Tibial artery (tissue), 4 donors: ENCODE measurements around the gene SLC35G6.

Source experiments
- DNase-seq, 2 donors: peaks; one replicate each; pipeline ENCODE4 v3.0.0-alpha.2; 2019
- H3K27ac ChIP-seq, 2 donors: fragments of 200-600 bp; sonication (generic) in 1 of 2; 1 replicate in 1 of 2; 2 replicates in 1 of 2; pipeline ENCODE4 v1.5.1; 2018 to 2019; ENCODE audit warnings: mild to moderate bottlenecking in 1 of 2
- H3K27me3 ChIP-seq, 2 donors: fragments of 200-600 bp; sonication (generic) in 1 of 2; one replicate each; pipeline versions ENCODE4 v1.5.1 to v1.6.0; 2016 to 2019
- H3K36me3 ChIP-seq, 3 donors: fragments of 200-600 bp; sonication (generic) in 2 of 3; one replicate each; pipeline ENCODE4 v1.5.1; 2016 to 2019; ENCODE audit warnings: mild to moderate bottlenecking in 2 of 3
- H3K4me1 ChIP-seq, 4 donors: fragments of 200-600 bp; sonication (generic) in 2 of 4; 1 replicate in 3 of 4; 2 replicates in 1 of 4; pipeline ENCODE4 v1.5.1; 2016 to 2019
- H3K4me3 ChIP-seq, 2 donors: fragments of 200-600 bp; sonication (generic) in 1 of 2; 1 replicate in 1 of 2; 2 replicates in 1 of 2; pipeline ENCODE4 v1.5.1; 2018 to 2019; ENCODE audit warnings: mild to moderate bottlenecking in 2 of 2
- H3K9me3 ChIP-seq, 3 donors: fragments of 200-600 bp; sonication (generic) in 1 of 3; one replicate each; pipeline ENCODE4 v1.5.1; 2016 to 2019
- intact Hi-C: fragments of 100-400 bp; cut with DNase I; formaldehyde crosslinking; loops from one replicate; pipeline ENCODE4 v1.15.0; 2023; ENCODE audit warnings: low total_unique reads
- TF ChIP-seq, protein P1 (sequence below), 2 experiments: fragments of 200-600 bp in 1 of 2; fragments of 450-650 bp in 1 of 2; IDR thresholded peaks; one replicate each; pipeline ENCODE4 v1.5.1; 2017 to 2019; ENCODE audit warnings: antibody characterized with exemption in 2 of 2, mild to moderate bottlenecking in 1 of 2, moderate library complexity in 1 of 2

SLC35G6 gene

DNA sequence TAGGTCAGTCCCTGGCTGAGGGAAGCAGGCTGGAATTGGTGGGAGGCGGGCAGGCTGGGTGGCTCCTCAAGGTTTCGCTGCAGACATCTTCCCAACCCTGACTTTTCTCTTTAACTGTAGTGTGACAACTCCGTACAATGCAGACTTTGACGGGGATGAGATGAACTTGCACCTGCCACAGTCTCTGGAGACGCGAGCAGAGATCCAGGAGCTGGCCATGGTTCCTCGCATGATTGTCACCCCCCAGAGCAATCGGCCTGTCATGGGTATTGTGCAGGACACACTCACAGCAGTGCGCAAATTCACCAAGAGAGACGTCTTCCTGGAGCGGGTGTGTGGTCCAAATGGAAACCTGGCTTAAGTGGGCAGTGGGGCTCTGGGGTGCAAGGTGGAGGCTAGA is 17.9 kb downstream of the SLC35G6 start:
- TF ChIP-seq, protein P1, sequence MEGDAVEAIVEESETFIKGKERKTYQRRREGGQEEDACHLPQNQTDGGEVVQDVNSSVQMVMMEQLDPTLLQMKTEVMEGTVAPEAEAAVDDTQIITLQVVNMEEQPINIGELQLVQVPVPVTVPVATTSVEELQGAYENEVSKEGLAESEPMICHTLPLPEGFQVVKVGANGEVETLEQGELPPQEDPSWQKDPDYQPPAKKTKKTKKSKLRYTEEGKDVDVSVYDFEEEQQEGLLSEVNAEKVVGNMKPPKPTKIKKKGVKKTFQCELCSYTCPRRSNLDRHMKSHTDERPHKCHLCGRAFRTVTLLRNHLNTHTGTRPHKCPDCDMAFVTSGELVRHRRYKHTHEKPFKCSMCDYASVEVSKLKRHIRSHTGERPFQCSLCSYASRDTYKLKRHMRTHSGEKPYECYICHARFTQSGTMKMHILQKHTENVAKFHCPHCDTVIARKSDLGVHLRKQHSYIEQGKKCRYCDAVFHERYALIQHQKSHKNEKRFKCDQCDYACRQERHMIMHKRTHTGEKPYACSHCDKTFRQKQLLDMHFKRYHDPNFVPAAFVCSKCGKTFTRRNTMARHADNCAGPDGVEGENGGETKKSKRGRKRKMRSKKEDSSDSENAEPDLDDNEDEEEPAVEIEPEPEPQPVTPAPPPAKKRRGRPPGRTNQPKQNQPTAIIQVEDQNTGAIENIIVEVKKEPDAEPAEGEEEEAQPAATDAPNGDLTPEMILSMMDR (IDR thresholded peaks at IDR 0.05), result no peak
- Histone ChIP-seq H3K27ac (no peak overlapping the region), H3K36me3 (peaks cover 81 to 84% (median 84%) of the 10 kb centered on the region in 3 donors), H3K4me3 (no peak overlapping the region), H3K9me3 (no peaks in the 10 kb centered on the region), H3K27me3 (no peaks in the 10 kb centered on the region), H3K4me1 (no peaks in the 10 kb centered on the region)
- intact Hi-C loops, result no loop called here
- DNase-seq, result peak in 1 of 2 donors; percentile 57

- Histone ChIP-seq H3K4me3 (no peak overlapping the region), H3K27me3 (no peaks in the 10 kb centered on the region), H3K27ac (no peak overlapping the region), H3K9me3 (no peaks in the 10 kb centered on the region), H3K4me1 (no peaks in the 10 kb centered on the region), H3K36me3 (peaks cover 90 to 100% (median 94%) of the 10 kb centered on the region in 3 donors)
- TF ChIP-seq, protein P1 (IDR thresholded peaks at IDR 0.05), result no peak
- DNase-seq, result no peak
- intact Hi-C loops, result no loop called here
Observed at GRCh38 chr17:7501729-7502128, 20.5 kb downstream of the SLC35G6 start.

DNA sequence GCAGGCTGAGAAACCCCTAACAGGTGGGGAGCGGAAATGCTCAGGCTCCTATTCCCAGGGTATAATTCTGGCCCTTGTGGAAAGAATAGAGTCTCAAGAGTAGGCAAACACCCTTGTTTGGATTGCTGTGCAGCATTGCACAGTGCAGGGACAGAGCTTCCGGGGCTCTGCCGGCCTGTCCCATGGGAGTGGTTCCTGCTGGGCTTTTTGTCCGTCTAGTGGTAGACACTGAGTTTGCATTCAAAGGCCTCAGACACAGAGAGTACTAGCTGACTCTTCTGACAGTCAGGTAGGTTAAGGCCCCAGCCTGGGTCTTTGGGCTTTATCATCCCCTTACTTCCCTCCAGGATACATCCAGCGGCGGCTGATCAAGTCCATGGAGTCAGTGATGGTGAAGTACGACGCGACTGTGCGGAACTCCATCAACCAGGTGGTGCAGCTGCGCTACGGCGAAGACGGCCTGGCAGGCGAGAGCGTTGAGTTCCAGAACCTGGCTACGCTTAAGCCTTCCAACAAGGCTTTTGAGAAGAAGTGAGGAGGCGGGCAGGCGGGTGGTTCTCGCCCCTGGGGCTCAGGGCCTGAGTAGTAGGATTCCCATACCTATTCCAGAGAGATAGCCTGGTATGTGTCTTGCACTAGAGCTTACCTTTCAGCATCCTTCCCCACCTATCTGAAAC is 21.1 kb downstream of the SLC35G6 start:
- TF ChIP-seq, protein P1 (IDR thresholded peaks at IDR 0.05), result no peak
- Histone ChIP-seq H3K27me3 (no peaks in the 10 kb centered on the region), H3K27ac (no peak overlapping the region), H3K36me3 (peaks cover 90 to 100% (median 94%) of the 10 kb centered on the region in 3 donors), H3K4me3 (no peak overlapping the region), H3K9me3 (no peaks in the 10 kb centered on the region), H3K4me1 (no peaks in the 10 kb centered on the region)
- intact Hi-C loops, result no loop called here
- no peak for DNase-seq

DNA sequence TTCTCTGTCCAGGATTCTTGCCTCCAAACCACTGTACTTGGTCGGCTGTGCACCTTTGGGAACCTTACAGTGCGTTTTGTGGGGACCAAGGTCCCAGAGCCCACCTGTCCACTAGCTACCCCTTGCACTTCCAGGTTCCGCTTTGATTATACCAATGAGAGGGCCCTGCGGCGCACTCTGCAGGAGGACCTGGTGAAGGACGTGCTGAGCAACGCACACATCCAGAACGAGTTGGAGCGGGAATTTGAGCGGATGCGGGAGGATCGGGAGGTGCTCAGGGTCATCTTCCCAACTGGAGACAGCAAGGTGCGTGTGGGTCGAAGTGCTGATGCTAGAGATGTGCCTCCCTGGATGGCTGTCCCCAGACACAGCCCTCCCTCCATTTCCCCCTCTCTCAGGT is 21.7 kb downstream of the SLC35G6 start:
- TF ChIP-seq, protein P1 (IDR thresholded peaks at IDR 0.05), result no peak
- no peaks in the 10 kb centered on the region for H3K4me1 ChIP-seq
- no peak overlapping the region for H3K27ac ChIP-seq
- H3K36me3 ChIP-seq, result peaks cover 89 to 100% (median 91%) of the 10 kb centered on the region in 3 donors
- H3K4me3 ChIP-seq, result no peak overlapping the region
- intact Hi-C loops, result no loop called here
- DNase-seq, result no peak
- no peaks in the 10 kb centered on the region for H3K27me3 ChIP-seq
- H3K9me3 ChIP-seq, result no peaks in the 10 kb centered on the region

GRCh38 chr17:7503521-7503920 is 22.3 kb downstream of the SLC35G6 start:
- DNase-seq, result no peak
- Histone ChIP-seq H3K27ac (no peak overlapping the region), H3K27me3 (no peaks in the 10 kb centered on the region), H3K4me1 (no peaks in the 10 kb centered on the region), H3K9me3 (no peaks in the 10 kb centered on the region), H3K36me3 (peaks cover 89 to 100% (median 90%) of the 10 kb centered on the region in 3 donors), H3K4me3 (no peak overlapping the region)
- TF ChIP-seq, protein P1 (IDR thresholded peaks at IDR 0.05), result no peak
- intact Hi-C loops, result no loop called here
